NCI-H146 (cell line): ENCODE data around the gene SMIM20.
"Not testable (repeated sequence)": the region's sequence is repeated elsewhere in the genome, so short reads cannot be mapped to it uniquely, and the experiment has no call there.

Experiments used
- DNase-seq: peaks from one replicate; lab custom pipeline; 2025; lab: John Stamatoyannopoulos, UW

SMIM20 gene

DNA sequence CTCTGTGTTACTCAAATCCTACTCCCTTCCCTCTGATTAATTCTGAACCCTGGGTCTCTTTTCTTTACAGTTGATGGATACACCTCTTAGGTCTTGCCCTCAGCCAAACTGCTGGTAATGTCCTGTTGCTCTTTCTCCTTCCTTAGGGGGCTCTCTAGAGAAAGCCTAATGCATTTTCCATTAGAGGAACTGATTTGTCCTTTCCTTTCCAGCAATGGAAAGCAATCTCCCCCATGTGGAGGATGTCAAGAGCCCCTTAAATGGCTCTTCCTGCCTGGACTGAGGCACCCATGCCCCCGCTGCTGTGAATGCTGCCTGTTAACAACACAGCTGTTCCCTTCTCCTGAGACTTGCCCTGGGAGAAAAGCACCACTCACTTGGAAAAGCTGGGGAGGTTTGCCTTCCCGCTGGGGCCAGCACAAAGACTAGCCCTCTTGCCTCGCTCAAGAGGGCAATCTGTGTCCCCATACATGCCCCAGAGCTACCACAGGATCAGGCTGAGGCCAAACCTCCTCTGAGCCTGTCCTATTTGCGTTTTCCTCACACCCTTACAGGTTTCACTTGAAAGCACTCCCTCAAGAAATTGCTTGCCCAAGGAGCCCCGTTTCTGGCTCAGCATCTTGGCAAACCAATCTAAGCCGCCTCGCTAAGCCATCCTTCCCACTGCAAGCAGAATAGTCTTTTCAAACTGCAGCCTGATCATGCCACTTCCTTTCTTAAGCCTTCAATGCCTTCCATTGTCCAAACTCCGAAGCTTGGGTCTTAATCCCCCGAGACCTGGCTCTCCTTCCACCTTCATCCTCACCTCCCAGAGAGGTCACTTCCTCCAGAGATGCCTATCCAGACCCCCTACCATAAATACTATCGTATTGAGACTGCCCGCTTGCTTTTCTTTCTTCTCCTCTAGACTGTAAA, 23.2 kb upstream of the SMIM20 start:
- no peak for DNase-seq

DNA sequence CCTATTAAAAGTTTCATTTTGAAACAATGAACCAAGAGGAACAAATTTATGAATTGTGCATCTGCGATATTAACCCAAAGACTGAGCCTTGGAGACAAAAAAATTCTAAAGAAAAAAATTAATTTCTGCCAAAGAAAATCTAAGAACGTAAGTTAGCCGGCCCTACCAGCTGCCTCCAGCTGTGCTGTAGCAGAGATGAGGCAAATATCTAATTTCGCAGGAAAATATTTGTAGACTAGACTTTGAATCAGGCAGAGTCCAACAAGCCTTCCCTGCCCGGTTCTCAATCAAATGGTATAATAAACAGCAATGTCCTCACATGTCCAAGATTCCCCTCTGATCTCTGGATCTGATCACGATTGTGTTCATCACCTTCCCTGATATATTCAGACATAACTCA, 21.2 kb upstream of the SMIM20 start:
- DNase-seq: no peak

DNA sequence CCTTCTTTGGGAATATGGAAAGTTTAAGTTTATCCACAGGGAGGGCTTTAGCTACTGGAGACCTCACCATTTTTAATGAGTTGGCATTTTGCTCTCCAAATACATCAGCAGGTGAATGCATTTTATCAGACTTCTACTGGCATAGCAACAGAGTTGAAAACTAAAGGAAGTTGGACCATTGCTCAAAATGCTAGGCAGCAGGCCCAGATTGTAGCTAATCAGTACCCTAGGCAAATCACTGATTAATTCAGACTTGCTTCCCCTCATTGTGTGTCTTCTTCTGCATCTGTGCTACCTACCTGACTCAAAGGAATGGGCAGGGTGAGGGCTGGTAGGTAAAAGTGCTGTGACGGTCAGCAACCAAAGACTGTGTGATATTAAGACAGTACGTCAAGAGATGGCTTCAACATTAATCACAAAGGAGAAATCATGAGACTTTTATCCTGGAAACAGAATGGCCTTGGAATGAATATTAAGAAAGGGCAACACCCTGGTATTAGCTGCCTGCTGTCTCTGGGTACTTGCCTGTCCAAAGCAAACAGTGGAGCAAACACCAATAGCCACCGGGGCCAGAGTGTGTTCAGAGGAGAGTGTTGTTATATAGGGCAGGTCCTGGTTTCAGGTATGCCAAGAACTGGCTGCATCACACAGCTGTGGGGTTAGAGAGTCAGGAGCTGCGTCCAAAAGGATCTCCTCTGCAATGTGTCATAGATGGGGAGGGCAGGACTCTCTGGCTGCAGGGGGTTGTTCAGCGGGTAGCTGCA, 17.1 kb upstream of the SMIM20 start:
- DNase-seq: peak; percentile 24

DNA sequence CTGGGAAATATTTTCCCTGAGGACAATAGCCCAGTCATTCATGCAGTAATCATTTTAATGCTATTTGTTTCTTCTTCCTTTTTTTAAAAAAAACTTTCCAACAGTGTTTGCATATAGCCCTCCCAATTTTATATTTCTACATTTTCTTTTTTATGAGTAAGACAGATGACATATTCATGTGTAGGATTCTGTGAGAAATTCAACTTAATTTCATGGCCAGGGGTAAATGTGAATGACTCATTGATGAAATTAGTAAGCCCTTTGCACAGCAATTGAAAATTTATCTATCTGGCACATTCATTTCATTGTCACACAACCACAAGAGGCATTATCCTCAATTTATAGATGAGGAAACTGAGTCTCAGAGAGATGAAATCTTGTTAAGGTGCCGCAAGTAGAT, 13.7 kb upstream of the SMIM20 start:
- DNase-seq: no peak

DNA sequence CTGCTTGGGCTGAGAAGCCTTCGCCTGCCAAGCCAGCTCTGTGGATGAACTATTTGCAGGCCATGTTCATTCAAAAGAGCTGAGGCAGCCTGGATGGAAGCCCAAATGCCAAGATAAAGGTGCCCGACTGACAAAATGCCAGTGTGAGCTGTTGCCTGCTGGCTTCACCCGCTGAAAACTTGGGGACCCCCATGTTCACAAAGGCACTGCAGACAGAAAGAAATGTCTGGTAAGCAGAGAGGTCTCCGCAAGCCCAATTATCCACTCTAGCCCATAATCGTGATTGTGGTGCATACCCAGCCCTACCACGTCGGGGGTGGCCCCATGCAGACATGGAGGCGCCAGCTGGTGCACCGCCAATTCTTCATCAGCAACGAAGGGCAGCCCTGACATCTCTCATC, 13.0 kb upstream of the SMIM20 start:
- DNase-seq: no peak

DNA sequence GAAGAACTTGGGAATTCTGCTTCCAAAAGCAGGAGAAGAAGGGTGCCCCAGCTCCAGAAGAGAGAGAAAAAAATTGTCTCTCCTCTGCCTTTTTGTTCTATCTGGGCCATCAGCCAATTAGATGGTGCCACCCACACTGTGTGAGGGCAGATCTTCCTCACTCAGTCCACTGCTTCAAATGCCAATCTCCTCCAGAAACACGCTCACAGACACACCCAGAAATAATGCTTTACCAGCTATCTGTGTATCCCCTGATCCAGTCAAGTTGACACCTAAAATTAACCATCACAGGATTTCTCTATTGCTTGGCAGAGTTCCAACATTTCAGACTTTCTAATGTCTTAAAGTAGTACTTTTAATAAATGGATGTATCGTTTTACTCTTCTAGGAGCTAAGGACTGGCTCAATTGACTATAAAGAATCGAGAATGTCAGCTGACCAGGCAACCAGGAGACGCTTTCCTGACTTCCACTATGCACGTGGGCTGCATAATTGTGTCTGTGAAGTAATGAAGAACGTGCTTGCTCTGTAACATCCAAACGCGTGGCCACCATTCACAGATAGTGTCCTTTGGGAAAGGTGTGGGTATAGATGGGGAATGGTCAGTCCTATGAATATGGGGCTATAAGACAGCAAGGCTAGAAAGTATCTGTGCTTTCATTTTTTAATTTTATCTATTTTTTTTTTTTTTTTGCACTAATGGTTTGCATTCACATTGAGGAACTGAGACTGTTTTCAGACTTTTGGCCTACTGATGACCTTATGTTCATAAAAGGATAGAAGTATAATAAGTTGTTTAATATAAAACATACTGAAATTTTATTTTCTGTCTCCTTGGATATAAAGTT, 9.9 kb upstream of the SMIM20 start:
- no peak for DNase-seq

DNA sequence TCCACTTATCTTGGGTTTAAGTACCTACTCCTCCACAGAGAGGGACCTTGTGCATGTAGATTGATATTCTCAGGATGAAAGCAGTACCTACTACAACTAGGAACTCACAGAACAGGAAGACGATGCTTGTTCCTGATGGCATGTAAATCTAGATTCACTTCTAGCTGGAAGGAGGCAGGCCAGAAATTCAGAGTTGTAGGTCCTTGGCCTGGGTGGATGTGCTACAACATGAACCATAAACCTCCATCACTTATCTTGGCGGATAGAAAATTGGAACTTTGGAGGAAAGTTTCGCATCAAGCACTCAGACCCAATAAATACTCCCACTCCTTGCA, 9.3 kb upstream of the SMIM20 start:
- no peak for DNase-seq

DNA sequence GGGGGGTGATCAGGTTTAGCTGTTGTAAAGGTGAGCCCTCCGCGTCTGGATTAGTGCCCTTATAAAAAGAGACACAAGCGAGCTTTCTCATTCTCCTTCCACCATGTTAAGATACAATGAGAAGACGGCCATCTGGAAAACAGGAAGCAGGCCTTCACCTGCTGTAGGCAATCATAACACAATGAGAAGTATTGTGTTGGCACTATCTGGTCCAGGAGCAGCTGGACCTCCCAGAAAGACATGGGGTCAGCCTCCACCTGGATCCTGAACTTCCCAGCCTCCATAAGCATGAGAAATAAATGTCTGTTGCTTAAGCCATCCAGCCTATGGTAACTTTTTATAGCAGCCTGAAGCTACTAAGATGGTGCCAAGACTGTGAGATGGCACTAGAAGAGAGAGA, 8.6 kb upstream of the SMIM20 start:
- peak; percentile 46 for DNase-seq

DNA sequence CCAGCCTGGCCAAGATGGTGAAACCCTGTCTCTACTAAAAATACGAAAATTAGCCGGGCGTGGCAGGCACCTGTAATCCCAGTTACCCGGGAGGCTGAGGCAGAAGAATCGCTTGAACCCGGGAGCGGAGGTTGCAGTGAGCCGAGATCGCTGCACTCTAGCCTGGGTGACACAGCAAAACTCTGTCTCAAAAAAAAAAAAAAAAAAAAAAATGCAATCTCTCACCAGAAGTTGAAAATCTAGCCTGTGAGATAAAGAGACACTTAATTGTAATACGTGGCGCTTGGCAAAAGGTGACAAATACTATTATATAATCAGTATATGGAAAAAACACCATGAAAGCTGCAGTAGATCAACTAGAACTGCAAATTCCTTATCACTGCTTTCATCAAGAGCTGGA, 7.9 kb upstream of the SMIM20 start:
- DNase-seq: not testable (repeated sequence)

DNA sequence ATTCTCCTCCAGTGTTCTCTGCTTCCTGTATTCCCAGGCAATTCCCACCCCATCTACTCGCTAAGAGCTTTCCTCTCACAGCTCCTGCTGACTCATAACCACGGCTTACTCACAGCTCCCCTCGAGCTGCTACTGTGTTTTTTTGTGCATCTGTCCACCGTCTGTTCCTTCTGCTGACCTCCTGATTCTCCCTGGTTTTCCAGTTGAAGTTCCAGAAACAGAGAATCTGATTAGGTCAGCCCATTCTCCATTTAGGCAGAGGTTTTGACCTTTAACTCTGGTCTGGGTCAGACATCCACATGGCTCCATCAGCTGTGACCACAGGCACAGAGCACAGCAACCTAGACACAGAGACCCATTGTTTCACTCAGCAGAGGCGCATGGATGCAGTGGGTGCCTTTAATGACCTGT, 5.5 kb upstream of the SMIM20 start:
- DNase-seq: peak; percentile 26

DNA sequence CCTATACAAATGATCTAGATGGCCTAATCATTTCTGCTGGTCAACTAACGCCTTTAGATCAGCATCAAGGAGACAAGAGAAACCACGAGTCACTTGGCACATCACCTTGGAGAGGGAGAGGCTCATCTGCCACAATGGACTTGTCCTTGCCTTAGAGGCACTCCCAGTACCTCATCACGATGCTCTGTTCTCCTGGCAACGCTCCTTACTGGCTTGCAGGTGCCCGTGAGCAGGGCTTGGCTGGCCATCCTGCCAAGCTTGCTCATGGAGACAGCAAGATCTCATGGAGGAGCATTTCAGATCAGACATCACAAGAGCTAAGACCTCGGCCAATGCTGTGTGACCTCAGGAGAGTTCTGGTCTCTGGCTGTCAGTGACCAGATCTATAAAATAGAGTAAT, 2.7 kb upstream of the SMIM20 start:
- DNase-seq: no peak

DNA sequence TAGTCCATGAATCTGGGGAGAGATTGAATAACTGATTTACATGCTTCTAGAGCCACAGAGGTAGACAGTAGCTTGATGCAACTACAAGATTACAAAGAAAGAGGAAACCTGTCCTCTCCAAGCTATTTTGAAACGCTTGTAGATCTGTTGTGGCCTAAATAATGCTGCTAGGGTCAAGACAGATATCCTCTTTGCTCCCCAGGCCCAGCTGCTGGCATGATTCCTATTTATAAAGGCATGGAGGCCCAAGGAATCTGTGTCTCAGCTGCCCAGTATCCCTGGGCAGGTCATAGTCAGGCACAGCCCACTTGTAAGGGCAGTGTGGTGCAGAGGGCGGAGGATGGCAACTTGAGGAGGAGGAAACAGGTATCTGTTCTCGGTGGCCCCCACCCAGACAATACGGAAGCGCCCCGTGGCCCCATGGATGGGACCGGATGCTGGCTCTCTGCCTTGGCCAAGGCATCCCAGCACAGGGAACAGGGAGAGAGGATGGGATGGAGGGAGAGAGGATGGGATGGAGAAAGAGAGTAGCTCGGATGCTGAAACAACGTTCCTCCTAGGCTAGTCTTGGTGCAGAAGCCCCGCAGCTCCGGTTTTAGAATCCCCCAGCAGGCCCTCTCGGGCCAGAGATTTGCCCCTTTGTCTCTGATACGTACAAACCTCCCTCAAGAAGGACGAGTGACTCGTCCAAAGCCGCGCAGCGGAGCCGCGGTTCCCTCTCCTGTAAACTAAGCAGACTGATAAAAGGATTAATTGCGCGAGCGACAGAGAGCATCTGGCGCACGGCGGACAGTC, 767 bp upstream of the SMIM20 start:
- peak; percentile 79 for DNase-seq

DNA sequence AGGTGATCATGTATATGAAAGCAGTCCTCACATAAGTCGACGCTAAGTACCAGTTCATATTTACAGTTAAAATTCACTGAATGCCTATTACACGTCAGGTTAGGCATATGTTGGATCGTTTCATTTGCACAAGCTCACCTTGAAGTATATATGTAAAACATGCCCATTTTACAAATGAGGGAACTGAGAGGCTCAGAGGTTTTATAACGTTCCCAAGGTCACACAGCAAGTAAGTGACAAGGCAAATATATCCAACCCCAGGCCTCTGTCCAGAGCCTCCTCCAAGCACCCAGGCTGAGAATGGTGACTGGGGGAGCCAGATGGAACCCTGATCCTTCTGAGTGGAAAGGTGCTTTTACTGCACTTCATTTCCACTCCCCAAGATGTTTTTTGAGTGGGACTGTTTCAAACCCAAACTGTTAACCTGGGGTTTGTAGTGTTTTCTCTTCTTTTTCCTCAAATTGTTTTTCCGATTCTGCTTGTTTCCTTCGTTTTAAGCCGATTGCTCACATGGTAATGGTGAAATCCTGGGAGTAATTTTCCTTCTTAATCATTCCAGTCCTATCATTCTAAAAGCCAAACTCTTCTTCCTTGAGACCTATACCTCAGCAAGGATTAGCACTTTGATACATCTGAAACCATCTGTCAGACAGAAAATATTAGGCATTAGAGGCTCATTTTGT, 791 bp downstream of the SMIM20 start:
- DNase-seq: no peak

DNA sequence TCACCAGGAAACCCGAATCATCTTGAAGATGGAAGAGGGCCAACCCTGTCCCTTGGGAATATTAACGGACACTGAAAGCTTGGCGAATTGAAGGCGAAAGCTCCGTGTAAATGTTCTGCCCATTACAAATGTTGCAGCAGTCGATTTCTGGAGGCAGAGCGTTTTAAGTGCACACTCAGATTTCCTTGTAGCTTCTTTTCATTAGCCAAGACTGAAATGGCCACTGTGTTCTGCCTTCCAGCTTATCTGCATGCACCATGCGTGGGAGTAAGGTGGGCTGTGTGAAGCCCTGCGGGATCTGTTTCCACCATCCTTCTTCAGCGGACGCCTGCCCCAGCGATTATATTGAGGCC, 1.3 kb downstream of the SMIM20 start:
- no peak for DNase-seq

DNA sequence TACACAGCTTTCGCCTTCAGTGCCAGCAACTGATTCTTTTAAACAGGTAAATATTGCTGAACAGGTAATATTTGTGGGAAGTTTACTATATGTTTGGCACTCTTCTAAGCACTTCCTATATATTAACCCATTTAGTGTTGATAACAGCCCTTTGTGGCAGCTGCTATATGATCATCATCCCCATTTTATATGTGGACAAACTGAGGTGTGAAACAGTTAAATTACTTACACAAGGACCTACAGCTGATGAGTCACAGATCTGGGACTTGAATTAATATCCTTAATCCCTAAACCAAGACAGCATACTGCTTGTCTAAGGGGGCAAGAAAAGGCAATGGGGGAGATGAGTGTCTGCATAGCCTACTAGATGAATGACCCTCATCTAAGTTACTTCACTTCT, 2.9 kb downstream of the SMIM20 start:
- DNase-seq: no peak

DNA sequence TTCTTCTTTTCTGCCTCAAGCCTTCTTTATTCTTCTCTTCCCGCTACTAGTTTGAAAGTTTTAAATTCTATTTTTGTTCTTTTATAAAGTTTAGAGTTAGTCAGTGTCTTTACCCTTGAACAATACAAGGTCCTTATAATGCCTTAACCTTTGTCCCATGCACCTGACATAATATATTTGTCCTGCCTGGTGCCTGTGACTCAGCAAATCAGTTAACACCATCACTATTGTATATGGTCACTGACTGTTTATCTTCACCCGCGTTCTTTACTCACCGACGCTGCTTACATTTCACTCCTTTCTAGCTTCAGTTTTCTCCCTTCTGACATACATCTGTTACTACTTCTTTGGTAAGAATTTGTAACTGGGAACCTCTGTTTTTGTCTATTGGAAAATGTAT, 5.7 kb downstream of the SMIM20 start:
- peak; percentile 41 for DNase-seq

DNA sequence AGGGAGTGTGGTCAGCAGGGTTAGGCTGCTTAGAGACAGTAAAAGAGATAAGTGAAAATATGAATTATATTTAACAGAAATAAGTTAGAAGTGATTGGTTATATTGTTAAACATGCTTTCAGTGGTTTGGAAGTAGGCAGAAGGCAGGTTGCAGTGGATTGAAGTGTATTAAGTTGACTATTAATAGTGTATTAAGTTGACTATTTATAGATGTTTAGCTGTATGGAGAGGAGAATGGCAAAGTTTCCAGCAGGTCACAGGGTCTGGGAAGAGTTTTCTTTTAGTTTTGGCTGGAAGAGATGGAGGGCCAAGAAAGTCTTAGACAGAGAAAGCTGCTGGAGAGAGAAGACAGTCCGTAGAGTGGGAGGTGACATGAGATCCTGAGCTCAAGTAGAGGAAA, 7.9 kb downstream of the SMIM20 start:
- no peak for DNase-seq

DNA sequence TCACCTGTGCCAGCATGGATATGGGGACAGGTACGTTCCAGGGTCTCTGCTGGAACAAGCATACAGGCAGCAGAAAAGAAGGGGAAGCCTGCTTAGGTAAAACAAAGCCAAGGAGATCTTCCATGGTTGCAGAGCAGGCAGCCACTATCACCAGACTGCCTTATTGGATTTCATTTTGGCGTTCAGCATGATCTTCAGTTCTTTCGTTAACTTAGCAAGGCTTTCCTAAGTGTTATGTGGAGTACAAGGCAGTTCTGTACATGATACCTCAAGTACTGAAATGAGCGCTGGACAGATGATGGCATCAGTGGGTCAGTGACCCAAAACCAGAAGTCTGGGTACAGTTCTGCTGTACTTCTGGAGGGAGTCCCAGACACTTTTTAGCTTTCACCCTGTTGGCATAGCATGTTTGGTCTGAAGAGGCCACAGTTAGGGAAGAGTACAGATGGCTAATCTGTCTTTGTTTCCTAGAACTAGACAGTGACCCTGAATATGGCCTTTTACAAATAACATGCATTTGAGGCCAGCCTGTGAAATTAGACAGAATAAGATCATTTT, 8.9 kb downstream of the SMIM20 start:
- DNase-seq: no peak

DNA sequence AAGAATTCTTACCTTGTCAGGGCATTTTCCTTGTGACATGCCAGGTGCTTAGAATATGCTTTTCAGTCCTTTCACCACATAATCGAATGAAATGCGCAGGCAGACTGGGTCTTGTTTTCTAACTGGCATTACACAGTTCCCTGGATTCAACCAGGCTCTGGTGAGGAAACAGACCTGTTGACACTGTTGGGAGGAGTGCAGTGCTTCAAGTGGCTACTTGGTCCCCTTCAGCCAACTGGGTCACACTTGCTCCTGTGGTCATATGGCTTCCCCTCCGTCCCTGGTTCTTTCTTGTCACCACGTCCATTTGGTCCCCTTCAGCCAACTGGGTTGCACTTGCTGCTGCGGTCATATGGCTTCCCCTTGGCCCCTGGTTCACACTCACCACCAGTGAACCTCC, 9.7 kb downstream of the SMIM20 start:
- DNase-seq: no peak

DNA sequence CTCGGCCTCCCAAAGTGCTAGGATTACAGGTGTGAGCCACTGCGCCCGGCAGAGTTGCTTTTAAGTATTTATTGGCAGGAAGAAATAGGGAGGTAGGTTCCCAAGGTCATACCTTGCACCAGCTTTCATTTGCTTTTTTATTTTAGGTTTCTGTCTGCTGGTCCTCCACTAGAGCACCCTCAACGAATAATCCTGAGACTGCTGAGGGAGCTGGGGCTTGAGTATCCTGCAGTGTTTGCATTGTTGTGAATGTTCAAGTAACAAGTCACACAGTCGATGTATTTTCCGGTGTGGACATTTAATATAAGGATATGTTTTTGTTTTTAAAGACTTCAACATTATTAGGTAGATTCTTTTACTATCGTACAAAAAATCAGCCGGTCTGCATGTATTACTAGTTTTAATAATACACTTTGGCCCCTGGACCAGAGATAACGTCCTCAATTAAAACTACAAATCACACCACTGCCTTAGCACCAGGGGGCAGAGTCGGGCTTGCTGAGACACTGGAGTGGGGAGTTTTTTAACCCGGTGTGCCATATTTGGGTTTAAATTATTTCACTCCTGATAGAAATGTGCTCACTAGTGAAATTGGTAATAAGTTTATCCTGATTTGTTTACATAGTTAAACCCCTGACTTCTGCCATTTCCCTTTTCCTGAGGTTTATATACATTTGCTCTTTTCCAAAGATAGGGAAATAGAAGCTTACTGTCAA, 11.6 kb downstream of the SMIM20 start:
- DNase-seq: peak; percentile 61
